Neural cell (in vitro differentiated cells): ENCODE data around the gene CRYBB1. TPM values are rescaled to one million over a fixed set of nuclear protein-coding genes. Genes with fewer than 3 reads are reported as not detected.

Experiments used
- H2AFZ ChIP-seq: fragments of 200-600, 300-800 bp; sonication (generic), shearing (Covaris generic); 2 replicates; pipeline ENCODE4 v1.6.0; 2014; ENCODE audit warnings: low read depth, mild to moderate bottlenecking, antibody characterized with exemption, low read length, moderate library complexity
- H3F3A ChIP-seq: fragments of 200-600 bp; shearing (Covaris generic); 2 replicates; pipeline ENCODE4 v1.6.1; 2016; ENCODE audit warnings: mild to moderate bottlenecking, moderate library complexity, mixed read lengths, antibody characterized with exemption, low read length; ENCODE audit not compliant: insufficient read depth, poor library complexity, severe bottlenecking
- H3K27ac ChIP-seq: fragments of 200-600, 300-800 bp; sonication (generic), shearing (Covaris generic); 2 replicates; pipeline ENCODE4 v1.5.1; 2014; ENCODE audit warnings: mild to moderate bottlenecking, low read length, moderate library complexity
- H3K27me3 ChIP-seq: fragments of 300-800, 200-600 bp; sonication (generic), shearing (Covaris generic); 2 replicates; pipeline ENCODE4 v1.6.0; 2014; ENCODE audit warnings: mild to moderate bottlenecking, low read depth, low read length, moderate library complexity; ENCODE audit not compliant: insufficient read depth
- H3K36me3 ChIP-seq: fragments of 300-800, 200-600 bp; sonication (generic), shearing (Covaris generic); 2 replicates; pipeline ENCODE4 v1.5.1; 2014; ENCODE audit warnings: mild to moderate bottlenecking, antibody characterized with exemption, low read length, moderate library complexity; ENCODE audit not compliant: insufficient read depth
- H3K4me2 ChIP-seq: fragments of 300-800, 200-600 bp; sonication (generic), shearing (Covaris generic); 2 replicates; pipeline ENCODE4 v1.6.0; 2014; ENCODE audit warnings: mild to moderate bottlenecking, low read length
- H3K4me3 ChIP-seq: fragments of 300-800, 200-600 bp; sonication (generic), shearing (Covaris generic); 2 replicates; pipeline ENCODE4 v1.5.1; 2014; ENCODE audit warnings: mild to moderate bottlenecking, low read length, moderate library complexity
- H3K79me2 ChIP-seq: fragments of 200-600 bp; shearing (Covaris generic); replicated peaks from 2 replicates; pipeline ENCODE4 v1.6.0; 2014; ENCODE audit warnings: mild to moderate bottlenecking, low read length, moderate library complexity; ENCODE audit not compliant: insufficient read depth
- H3K9ac ChIP-seq: fragments of 300-800, 200-600 bp; sonication (generic), shearing (Covaris generic); 2 replicates; pipeline ENCODE4 v1.6.1; 2016; ENCODE audit warnings: mild to moderate bottlenecking, low read length, mixed read lengths
- H3K9me2 ChIP-seq: fragments of 200-600 bp; shearing (Covaris generic); 2 replicates; pipeline ENCODE4 v1.6.1; 2016; ENCODE audit warnings: mild to moderate bottlenecking, low read length, mixed read lengths; ENCODE audit not compliant: insufficient read depth
- H3K9me3 ChIP-seq: fragments of 200-600, 300-800 bp; sonication (generic), shearing (Covaris generic); 2 replicates; pipeline ENCODE4 v1.6.1; 2016; ENCODE audit warnings: mild to moderate bottlenecking, mixed run types, low read length, moderate library complexity, mixed read lengths
- H4K20me1 ChIP-seq: fragments of 200-600 bp; shearing (Covaris generic); 2 replicates; pipeline ENCODE4 v1.6.1; 2016; ENCODE audit warnings: mild to moderate bottlenecking, mixed run types; ENCODE audit not compliant: insufficient read depth
- EP300 ChIP-seq: fragments of 450-650 bp; conservative IDR thresholded peaks from 2 replicates; pipeline ENCODE4 v1.6.1; 2014; ENCODE audit warnings: antibody characterized with exemption, mild to moderate bottlenecking, moderate library complexity; ENCODE audit not compliant: poor library complexity, severe bottlenecking
- EZH2 ChIP-seq: fragments of 200-600, 300-800 bp; shearing (Covaris generic), sonication (generic); IDR thresholded peaks from 2 replicates; pipeline ENCODE4 v1.6.1; 2014; ENCODE audit warnings: antibody characterized with exemption, low read length, borderline replicate concordance, mild to moderate bottlenecking; ENCODE audit not compliant: insufficient read depth, poor library complexity, severe bottlenecking
- MXI1 ChIP-seq: fragments of 450-650 bp; conservative IDR thresholded peaks from 2 replicates; pipeline ENCODE4 v1.6.1; 2014; ENCODE audit warnings: antibody characterized with exemption, mild to moderate bottlenecking; ENCODE audit not compliant: poor library complexity, severe bottlenecking
- POLR2AphosphoS5 ChIP-seq: IDR thresholded peaks from 2 replicates; pipeline ENCODE4 v1.6.1; 2012
- RAD21 ChIP-seq: fragments of 450-650 bp; conservative IDR thresholded peaks from 2 replicates; pipeline ENCODE4 v1.6.1; 2014; ENCODE audit warnings: antibody characterized with exemption, mild to moderate bottlenecking, moderate library complexity
- SMC3 ChIP-seq: fragments of 450-650 bp; conservative IDR thresholded peaks from 2 replicates; pipeline ENCODE4 v1.6.1; 2014; ENCODE audit warnings: antibody characterized with exemption, mild to moderate bottlenecking, moderate library complexity; ENCODE audit not compliant: poor library complexity
- TAF1 ChIP-seq: IDR thresholded peaks from 2 replicates; pipeline ENCODE4 v1.6.1; 2012; ENCODE audit warnings: low read depth
- polyA plus RNA-seq: library from polyadenylated mRNA; depleted of rRNA; stranded (reverse); fragments of >200 nt; gene quantifications from 2 replicates; pipeline ENCODE4 v1.2.3, GENCODE V29; 2014
- TF ChIP-seq, protein P1 (sequence below): fragments of 450-650 bp; IDR thresholded peaks from 2 replicates; pipeline ENCODE4 v1.5.1; 2014; ENCODE audit warnings: antibody characterized with exemption, mild to moderate bottlenecking, moderate library complexity; ENCODE audit not compliant: poor library complexity, severe bottlenecking
- TF ChIP-seq, protein P2 (sequence below): IDR thresholded peaks from 2 replicates; pipeline ENCODE4 v1.6.1; 2012; ENCODE audit warnings: borderline replicate concordance

CRYBB1 gene
- polyA plus RNA-seq, 1 donor from 2014 or later, result not detected

DNA sequence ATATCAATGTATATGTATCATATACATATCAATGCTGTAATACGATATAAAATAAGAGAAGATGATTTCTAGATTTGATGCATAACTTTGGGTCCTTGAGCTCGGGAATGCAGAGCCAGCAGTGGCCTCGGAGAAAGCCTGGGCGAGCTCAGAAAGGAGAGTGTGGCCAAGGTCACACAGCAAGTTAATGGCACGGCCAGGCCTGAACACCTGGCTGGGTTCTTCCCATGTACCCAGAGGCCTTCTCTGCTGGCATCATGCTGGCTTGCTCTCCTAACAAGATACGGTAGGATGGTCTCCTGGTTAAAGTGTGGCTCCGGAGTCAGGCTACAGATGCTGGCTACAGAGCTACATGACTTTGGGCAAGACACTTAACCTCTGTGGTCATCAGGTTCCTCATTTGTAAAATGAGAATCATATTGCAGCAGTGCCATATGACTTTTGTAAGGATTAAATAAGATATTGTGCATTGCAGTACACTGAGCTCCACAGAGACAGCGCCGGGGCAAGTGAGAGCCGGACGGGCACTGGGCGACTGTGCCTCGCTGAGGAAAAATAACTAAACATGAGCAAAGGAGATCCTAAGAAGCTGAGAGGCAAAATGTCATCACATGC is 57.8 kb downstream of the CRYBB1 start:
- no peak overlapping the region for H3K27ac ChIP-seq
- H3K9me2 ChIP-seq, result no peaks in the 10 kb centered on the region
- no peak overlapping the region for H2AFZ ChIP-seq
- H3K4me2 ChIP-seq, result no peak overlapping the region
- H3K27me3 ChIP-seq, result no peaks in the 10 kb centered on the region
- H3K9me3 ChIP-seq, result no peaks in the 10 kb centered on the region
- no peaks in the 10 kb centered on the region for H4K20me1 ChIP-seq
- no peaks in the 10 kb centered on the region for H3K79me2 ChIP-seq
- no peak overlapping the region for H3K4me3 ChIP-seq
- no peak overlapping the region for H3K9ac ChIP-seq
- TF ChIP-seq, protein P1, sequence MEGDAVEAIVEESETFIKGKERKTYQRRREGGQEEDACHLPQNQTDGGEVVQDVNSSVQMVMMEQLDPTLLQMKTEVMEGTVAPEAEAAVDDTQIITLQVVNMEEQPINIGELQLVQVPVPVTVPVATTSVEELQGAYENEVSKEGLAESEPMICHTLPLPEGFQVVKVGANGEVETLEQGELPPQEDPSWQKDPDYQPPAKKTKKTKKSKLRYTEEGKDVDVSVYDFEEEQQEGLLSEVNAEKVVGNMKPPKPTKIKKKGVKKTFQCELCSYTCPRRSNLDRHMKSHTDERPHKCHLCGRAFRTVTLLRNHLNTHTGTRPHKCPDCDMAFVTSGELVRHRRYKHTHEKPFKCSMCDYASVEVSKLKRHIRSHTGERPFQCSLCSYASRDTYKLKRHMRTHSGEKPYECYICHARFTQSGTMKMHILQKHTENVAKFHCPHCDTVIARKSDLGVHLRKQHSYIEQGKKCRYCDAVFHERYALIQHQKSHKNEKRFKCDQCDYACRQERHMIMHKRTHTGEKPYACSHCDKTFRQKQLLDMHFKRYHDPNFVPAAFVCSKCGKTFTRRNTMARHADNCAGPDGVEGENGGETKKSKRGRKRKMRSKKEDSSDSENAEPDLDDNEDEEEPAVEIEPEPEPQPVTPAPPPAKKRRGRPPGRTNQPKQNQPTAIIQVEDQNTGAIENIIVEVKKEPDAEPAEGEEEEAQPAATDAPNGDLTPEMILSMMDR, result no peak
- TF ChIP-seq, protein P2, sequence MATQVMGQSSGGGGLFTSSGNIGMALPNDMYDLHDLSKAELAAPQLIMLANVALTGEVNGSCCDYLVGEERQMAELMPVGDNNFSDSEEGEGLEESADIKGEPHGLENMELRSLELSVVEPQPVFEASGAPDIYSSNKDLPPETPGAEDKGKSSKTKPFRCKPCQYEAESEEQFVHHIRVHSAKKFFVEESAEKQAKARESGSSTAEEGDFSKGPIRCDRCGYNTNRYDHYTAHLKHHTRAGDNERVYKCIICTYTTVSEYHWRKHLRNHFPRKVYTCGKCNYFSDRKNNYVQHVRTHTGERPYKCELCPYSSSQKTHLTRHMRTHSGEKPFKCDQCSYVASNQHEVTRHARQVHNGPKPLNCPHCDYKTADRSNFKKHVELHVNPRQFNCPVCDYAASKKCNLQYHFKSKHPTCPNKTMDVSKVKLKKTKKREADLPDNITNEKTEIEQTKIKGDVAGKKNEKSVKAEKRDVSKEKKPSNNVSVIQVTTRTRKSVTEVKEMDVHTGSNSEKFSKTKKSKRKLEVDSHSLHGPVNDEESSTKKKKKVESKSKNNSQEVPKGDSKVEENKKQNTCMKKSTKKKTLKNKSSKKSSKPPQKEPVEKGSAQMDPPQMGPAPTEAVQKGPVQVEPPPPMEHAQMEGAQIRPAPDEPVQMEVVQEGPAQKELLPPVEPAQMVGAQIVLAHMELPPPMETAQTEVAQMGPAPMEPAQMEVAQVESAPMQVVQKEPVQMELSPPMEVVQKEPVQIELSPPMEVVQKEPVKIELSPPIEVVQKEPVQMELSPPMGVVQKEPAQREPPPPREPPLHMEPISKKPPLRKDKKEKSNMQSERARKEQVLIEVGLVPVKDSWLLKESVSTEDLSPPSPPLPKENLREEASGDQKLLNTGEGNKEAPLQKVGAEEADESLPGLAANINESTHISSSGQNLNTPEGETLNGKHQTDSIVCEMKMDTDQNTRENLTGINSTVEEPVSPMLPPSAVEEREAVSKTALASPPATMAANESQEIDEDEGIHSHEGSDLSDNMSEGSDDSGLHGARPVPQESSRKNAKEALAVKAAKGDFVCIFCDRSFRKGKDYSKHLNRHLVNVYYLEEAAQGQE, result no peak
- no peak for TF ChIP-seq TAF1
- no peak for TF ChIP-seq EP300
- no peak for TF ChIP-seq EZH2
- no peak for TF ChIP-seq MXI1
- TF ChIP-seq POLR2AphosphoS5, result no peak
- TF ChIP-seq SMC3, result no peak
- no peak for TF ChIP-seq RAD21
- H3F3A ChIP-seq, result no peaks in the 10 kb centered on the region
- no peaks in the 10 kb centered on the region for H3K36me3 ChIP-seq

DNA sequence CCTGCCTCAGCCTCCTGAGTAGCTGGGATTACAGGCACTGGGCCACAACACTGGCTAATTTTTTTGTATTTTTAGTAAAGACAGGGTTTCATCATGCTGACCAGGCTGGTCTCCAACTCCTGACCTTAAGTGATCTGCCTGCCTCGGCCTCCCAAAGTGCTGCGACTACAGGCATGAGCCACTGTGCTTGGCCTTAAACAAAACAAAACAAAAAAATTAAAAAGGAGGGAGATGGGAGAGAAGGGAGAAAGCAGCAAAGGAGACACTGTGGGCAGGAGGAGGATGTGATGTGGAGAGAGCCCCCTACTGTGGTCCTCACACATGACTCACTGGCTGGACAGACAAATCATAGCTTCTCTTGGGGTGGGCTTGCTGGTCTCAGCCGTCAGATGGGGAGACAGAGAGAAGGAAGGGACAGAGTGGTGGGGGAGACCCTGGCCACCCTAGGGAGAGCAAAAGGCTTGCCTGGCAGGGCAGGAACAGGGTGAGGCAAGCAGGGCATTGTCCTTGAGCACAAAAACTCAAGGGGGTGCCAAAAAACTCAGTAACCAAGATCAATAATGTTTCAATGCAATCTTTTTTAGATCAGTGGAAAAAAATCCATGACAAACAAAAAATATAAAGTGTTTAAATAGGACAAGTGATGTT is 59.5 kb downstream of the CRYBB1 start:
- Histone ChIP-seq H3K9me3 (no peaks in the 10 kb centered on the region), H3K9ac (no peak overlapping the region), H4K20me1 (no peaks in the 10 kb centered on the region), H3K36me3 (no peaks in the 10 kb centered on the region), H2AFZ (no peak overlapping the region), H3K27ac (no peak overlapping the region), H3K9me2 (no peaks in the 10 kb centered on the region), H3K4me2 (no peak overlapping the region), H3K79me2 (no peaks in the 10 kb centered on the region), H3F3A (no peaks in the 10 kb centered on the region), H3K4me3 (no peak overlapping the region), H3K27me3 (no peaks in the 10 kb centered on the region)
- no peak for TF ChIP-seq RAD21
